GM10248 (cell line): ENCODE measurements around the gene AHNAK2.
"Not testable (repeated sequence)": the region's sequence is repeated elsewhere in the genome, so short reads cannot be mapped to it uniquely, and the experiment has no call there.

ENCODE experiments used
- CTCF ChIA-PET: fragments of 300-600 bp; sonication (Branson Sonifier 250); formaldehyde crosslinking; extraction: SDS; loops from one replicate; lab custom pipeline; 2021; ENCODE audit warnings: antibody characterized with exemption; lab: Yijun Ruan, JAX
- POLR2A ChIA-PET: fragments of 350-650 bp; sonication (Branson Sonifier 250); formaldehyde crosslinking; extraction: SDS; loops from one replicate; lab custom pipeline; 2020; ENCODE audit warnings: antibody characterized with exemption; lab: Yijun Ruan, JAX
- DNase-seq: peaks from one replicate; pipeline ENCODE4 v3.0.0; 2012; ENCODE audit errors: extremely low spot score
- TF ChIP-seq, protein P1 (sequence below): IDR thresholded peaks from 2 replicates; pipeline ENCODE4 v1.5.1; 2012; ENCODE audit warnings: mild to moderate bottlenecking, low read depth; ENCODE audit errors: extremely low read depth, missing control alignments, control extremely low read depth

Gene AHNAK2

DNA sequence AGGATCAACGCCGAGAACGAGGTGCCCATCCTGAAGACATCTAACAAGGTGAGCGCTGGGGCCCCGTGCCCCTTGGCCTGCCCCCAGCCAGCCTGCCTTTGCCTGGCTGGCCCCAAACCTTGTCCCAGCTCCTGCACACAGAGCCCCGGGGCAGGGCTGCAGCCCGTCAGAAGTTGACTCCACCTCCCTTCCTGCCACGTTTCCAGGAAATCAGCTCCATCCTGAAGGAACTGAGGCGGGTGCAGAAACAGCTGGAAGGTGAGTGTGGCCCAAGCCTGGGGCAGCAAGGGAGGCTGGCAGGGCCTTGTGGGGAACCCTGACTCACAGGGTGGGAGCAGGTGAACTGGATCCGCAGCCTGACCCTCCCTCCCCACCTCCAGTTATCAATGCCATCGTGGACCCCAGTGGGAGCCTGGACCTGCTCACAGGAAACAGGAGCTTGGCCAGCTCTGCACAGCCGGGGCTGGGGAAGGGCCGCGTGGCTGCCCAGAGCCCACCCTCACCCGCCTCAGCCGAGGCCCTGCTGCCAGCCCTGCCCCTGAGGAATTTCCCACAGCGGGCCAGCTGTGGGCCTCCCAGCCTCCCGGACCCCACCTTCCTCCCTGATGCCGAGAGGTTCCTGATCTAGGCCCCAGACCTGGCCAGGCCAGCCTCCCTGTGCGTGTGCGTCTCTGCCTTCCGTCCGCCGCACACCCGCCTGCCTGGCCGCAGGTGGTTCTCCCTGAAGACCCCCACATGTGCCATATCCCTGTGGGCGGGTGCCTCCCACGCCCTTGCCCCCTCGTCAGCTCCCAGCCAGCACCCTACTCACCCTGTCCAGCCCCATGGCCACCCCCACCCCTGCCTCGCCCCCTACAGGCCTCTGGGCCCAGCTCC is 83.6 kb downstream of the AHNAK2 start:
- TF ChIP-seq, protein P1, sequence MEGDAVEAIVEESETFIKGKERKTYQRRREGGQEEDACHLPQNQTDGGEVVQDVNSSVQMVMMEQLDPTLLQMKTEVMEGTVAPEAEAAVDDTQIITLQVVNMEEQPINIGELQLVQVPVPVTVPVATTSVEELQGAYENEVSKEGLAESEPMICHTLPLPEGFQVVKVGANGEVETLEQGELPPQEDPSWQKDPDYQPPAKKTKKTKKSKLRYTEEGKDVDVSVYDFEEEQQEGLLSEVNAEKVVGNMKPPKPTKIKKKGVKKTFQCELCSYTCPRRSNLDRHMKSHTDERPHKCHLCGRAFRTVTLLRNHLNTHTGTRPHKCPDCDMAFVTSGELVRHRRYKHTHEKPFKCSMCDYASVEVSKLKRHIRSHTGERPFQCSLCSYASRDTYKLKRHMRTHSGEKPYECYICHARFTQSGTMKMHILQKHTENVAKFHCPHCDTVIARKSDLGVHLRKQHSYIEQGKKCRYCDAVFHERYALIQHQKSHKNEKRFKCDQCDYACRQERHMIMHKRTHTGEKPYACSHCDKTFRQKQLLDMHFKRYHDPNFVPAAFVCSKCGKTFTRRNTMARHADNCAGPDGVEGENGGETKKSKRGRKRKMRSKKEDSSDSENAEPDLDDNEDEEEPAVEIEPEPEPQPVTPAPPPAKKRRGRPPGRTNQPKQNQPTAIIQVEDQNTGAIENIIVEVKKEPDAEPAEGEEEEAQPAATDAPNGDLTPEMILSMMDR: no peak
- POLR2A ChIA-PET: interaction anchor here (0.6 kb wide), 1 partner anchor 78 kb away, joined by 3 read pairs; no protein-coding TSS in a partner anchor
- CTCF ChIA-PET: interaction anchor here (0.6 to 4.1 kb wide), 9 partner anchors 11 to 150 kb away, joined by 3 to 26 read pairs (median 4); partner anchors contain the start of gene PLD4
- no peak for DNase-seq

DNA sequence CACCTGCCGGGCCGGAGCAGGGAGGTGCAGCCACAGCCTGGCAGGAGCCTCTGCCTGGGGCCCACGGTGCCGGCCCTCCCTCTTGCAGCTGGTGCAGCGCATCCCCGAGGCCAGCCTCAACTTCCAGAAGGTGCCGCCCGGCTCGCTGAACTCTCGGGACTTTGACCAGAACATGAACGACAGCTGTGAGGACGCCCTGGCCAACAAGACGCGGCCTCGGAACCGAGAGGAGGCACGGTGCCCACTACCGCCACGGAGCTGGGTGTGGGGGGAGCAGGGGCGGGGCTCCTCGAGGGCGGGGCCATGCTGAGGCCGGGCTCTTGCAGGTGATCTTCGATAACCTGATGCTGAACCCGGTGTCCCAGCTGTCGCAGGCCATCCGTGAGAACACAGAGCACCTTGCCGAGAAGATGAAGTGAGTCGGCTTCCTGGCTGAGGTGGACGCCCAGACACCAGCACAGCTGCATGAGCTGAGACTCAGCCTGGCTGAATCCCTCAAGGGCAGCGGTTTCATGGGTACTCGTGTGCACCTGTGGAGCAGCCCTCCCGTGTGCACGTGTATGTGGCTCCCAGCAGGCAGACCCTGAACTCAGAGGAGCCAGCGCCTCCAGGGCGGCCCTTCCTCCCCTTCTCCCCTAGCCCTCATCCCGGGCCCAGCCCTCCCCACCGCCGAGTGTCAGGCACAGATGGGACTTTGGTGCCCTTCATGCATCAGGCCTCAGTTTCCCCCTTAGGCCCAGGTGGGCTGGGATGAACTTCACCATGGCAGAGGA is 84.6 kb downstream of the AHNAK2 start:
- TF ChIP-seq, protein P1: no peak
- no peak for DNase-seq
- POLR2A ChIA-PET: no interaction called here
- CTCF ChIA-PET: interaction anchor here (1.4 to 4.1 kb wide), 3 partner anchors 30 to 151 kb away, joined by 4 to 26 read pairs (median 17); partner anchors contain the start of gene PLD4

DNA sequence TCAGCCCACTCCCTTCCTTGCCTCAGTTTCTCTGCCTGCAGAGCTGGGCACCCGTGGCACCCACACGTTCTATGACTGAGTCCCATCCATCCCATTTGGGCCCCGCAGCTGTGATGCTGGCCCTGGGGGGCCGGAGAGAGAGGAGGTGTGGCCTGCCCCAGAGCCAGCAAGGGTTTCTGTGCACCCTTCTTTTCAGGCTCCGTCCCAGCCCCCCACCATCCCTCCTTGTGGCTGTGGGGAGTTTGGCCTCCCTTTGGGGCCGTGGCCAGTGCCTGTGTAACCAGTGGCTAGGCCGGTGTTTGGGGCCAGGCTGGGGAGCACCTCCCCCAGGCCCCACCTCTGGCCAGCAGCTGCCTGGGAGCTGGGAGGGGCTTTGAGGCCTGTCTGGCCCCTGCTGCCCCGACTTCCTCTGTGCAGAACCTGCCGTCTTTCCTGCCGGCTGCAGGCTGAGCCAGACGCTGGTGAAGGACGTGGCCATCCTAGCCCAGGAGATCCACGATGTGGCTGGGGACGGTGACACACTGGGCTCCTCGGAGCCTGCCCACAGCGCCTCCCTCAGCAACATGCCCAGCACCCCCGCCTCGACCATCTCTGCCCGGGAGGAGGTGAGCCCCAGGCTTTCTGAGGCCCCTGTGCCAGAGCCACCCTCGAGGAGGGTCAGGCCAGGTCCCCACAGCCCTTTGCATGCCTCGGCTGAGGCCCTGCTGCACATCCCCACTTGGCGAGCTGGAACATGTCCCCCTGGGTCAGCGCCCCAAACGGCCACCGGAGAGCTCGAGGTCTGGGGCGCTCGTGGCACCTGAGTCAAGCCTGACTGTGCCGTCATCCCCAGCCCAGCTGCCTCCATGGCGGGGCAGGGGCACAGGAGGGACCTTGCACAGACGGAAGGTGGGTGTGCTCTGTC is 85.4 kb downstream of the AHNAK2 start:
- no peak for DNase-seq
- CTCF ChIA-PET: interaction anchor here (1.4 to 3.5 kb wide), 2 partner anchors 35 to 152 kb away, joined by 4 to 26 read pairs; no protein-coding TSS in a partner anchor
- POLR2A ChIA-PET: no interaction called here
- TF ChIP-seq, protein P1: no peak

DNA sequence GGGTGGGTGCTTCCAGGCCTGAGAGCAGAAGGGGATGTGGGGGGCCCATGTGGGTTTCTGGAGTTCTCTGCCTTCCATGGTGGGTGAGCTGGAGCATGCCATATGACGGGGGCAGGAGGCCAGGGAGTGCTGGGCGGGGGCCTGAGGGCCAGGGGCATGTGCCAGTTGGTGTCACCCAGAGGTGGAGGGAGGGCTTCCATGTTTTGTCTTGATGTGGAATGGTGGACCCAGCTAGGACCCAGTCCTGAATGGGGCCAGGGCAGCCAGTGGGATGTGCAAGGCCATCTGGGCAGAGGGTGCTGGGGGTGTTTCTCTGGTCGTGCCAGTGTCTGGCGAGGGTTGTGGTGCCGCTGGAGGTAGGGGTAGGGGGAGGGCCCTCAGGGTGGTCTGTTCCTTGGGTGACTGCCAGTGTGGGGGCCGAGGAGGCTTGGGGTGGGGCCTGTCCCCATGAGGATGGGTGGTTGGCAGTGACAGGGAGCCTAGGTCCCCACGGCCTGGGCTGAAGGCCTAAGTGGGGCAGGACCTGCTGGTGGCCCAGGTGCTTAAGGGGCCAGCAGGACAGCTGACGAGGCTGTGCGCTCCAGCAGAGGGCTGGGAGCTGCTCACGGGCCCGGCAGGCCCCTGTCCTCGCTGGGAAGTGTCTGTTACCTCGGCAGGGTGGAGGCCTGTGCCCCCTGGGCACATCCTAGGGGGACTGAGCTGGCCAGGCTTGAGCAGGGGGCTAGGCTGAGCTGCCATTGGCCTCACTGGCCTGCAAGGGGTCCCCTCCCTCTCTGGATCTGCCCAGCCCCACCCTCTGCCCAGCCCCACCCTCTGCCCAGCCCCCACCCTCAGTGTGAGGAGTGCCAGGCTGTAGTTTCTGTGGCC is 86.3 kb downstream of the AHNAK2 start:
- TF ChIP-seq, protein P1: no peak
- ChIA-PET CTCF (no interaction called here), POLR2A (no interaction called here)
- DNase-seq: no peak

- DNase-seq: no peak
- TF ChIP-seq, protein P1: no peak
- ChIA-PET CTCF (no interaction called here), POLR2A (no interaction called here)
These were observed 87.0 kb downstream of the AHNAK2 start for GRCh38 chr14:104891121-104891551.

GRCh38 chr14:104890292-104890691 is 87.9 kb downstream of the AHNAK2 start:
- CTCF ChIA-PET: not testable (repeated sequence)

More at GRCh38 chr14:104890292-104890691, 87.9 kb downstream of the AHNAK2 start:
- DNase-seq, POLR2A ChIA-PET: not testable (repeated sequence)
